Gastrocnemius medialis (tissue), 4 donors: ENCODE data around the gene TOMM20L.

ENCODE experiments used
- CTCF ChIP-seq, 5 experiments: fragments of 450-650 bp in 3 of 5; fragments of 200-600 bp in 2 of 5; sonication (generic) in 2 of 5; IDR thresholded peaks in 4 of 5; conservative IDR thresholded peaks in 1 of 5; 1 replicate in 4 of 5; 2 replicates in 1 of 5; pipeline ENCODE4 v1.5.1; 2016 to 2019; ENCODE audit warnings: antibody characterized with exemption in 5 of 5, mild to moderate bottlenecking in 3 of 5, moderate library complexity in 3 of 5
- POLR2A ChIP-seq, 2 donors: fragments of 450-650 bp; IDR thresholded peaks; one replicate each; pipeline ENCODE4 v1.6.1; 2017; ENCODE audit warnings: antibody characterized with exemption in 2 of 2, mild to moderate bottlenecking in 2 of 2, moderate library complexity in 2 of 2

GRCh38 chr14:58376791-58377190 lies 18.9 kb upstream of the TOMM20L start:
- TF ChIP-seq CTCF (IDR thresholded peaks at IDR 0.05 in 4 of 5, conservative IDR thresholded peaks at IDR 0.05 in 1 of 5) (no peak), POLR2A (IDR thresholded peaks at IDR 0.05) (no peak)
